ENCODE results near the gene PRPH.

Gene PRPH

GRCh38 chr12:49346659-49347310 lies 51.8 kb downstream of the PRPH start, which contains the start of gene DNAJC22:
Gene DNAJC22, plus strand, starts transcription at chr12:49346888. Its CDS starts 1,985 bp downstream, at chr12:49348873.
- peak; percentile 46 for DNase-seq (ENCODE audit: low read depth)

- peak; percentile 88 for DNase-seq (ENCODE audit: low read depth)
Measured at GRCh38 chr12:49347311-49348193, 52.6 kb downstream of the PRPH start.
